Measurements from ENCODE around the gene PRDM16. TPM values are rescaled to one million over a fixed set of nuclear protein-coding genes. Genes with fewer than 3 reads are reported as not detected.

Gene PRDM16
- total and polyA plus RNA-seq, 2 of the 13 experiments (the other 11 are each of a cell fraction or from before 2014, with no cell fraction given) = 0.15 to 0.81 TPM

- TF ChIP-seq AGO1 (IDR thresholded peaks at IDR 0.05; ENCODE audit: low read depth, low read length, poor library complexity, severe bottlenecking) = peak; percentile 56
- no peak for TF ChIP-seq SOX6 (IDR thresholded peaks at IDR 0.05)
- TF ChIP-seq SOX6 (CRISPR knock-in tag; IDR thresholded peaks at IDR 0.05) = no peak
- TF ChIP-seq PITX1 (CRISPR knock-in tag; IDR thresholded peaks at IDR 0.05) = no peak
- no peak; the same call in 1 of the 2 replicates for TF ChIP-seq ATF7-NPFF (CRISPR knock-in tag; IDR thresholded peaks at IDR 0.05; ENCODE audit: low read depth)
- no peak for TF ChIP-seq ZNF251 (CRISPR knock-in tag; IDR thresholded peaks at IDR 0.05)
- TF ChIP-seq SNRNP70 (IDR thresholded peaks at IDR 0.05; ENCODE audit: low read depth, low read length) = no peak
Observed at GRCh38 chr1:3479511-3480368, 410.7 kb downstream of the PRDM16 start (continued).

GRCh38 chr1:3480369-3480719 is 411.3 kb downstream of the PRDM16 start:
- H3K27me3 ChIP-seq (ENCODE audit: control insufficient read depth in 1 of 2, insufficient read depth in 2 of 2, low read length in 2 of 2) = no peaks in the 10 kb centered on the region
- no peaks in the 10 kb centered on the region for H3K79me2 ChIP-seq (ENCODE audit: insufficient read depth, low read length)
- H3K4me1 ChIP-seq (ENCODE audit: insufficient read depth, low read length) = peaks cover 40% of the 10 kb centered on the region
- H3K9ac ChIP-seq (ENCODE audit: insufficient read depth, low read depth, low read length) = 0 out of 2 replicates have a peak overlapping the region, but pooled peaks have one; percentile 18
- no peaks in the 10 kb centered on the region for H3K9me3 ChIP-seq (ENCODE audit: low read length)
- peak; percentile 47 for ATAC-seq
- BruUV-seq (replicated peaks) = no TSS peak
- H4K20me1 ChIP-seq (ENCODE audit: insufficient read depth, low read length) = no peaks in the 10 kb centered on the region
- H3K4me3 ChIP-seq (replicated peaks in 1 of 3; ENCODE audit: insufficient read depth in 1 of 3, low read depth in 2 of 3, low read length in 3 of 3) = no peak overlapping the region
- no peak overlapping the region; the same call in 1 of the 2 replicates for H3K4me2 ChIP-seq (ENCODE audit: low read depth, low read length)
- no peak for FAIRE-seq
- DNase-seq (ENCODE audit: low spot score) = peak; percentile 30
- H2AFZ ChIP-seq (ENCODE audit: low read length) = no peak overlapping the region
- in situ Hi-C loops (cut with HindIII; ENCODE audit: extremely low pct_ligation_motif_present, low pct_unique_long_range_greater_than_20kb) (loop anchor here (5.0 kb wide), 2 partner anchors 38 to 142 kb away; no protein-coding TSS in a partner anchor), intact Hi-C loops (cut with micrococcal nuclease; ENCODE audit: unreplicated experiment) (no loop called here)
- H3K27ac ChIP-seq (ENCODE audit: extremely low read length, insufficient read depth, low read length) = peak overlapping the region; percentile 58
- POLR2A ChIA-PET = interaction anchor here (1.3 to 3.6 kb wide), 3 partner anchors 9 to 27 kb away, joined by 4 to 20 read pairs (median 19); no protein-coding TSS in a partner anchor
- CTCF ChIA-PET (ENCODE audit: low intra/inter-chr PET ratio, low total read pairs) = interaction anchor here (1.1 kb wide), 1 partner anchor 27 kb away, joined by 3 read pairs; no protein-coding TSS in a partner anchor
- H3K36me3 ChIP-seq (replicated peaks in 1 of 2; ENCODE audit: control insufficient read depth in 1 of 2, insufficient read depth in 2 of 2, low read length in 2 of 2) = peaks cover 8 to 14% of the 10 kb centered on the region in 2 experiments; a peak in 3 of 5 replicates
- WGBS (ENCODE audit: low lambda C conversion rate) = 15% methylated on average over 8 of the region's 21 CpGs
- TF ChIP-seq ZBTB44 (CRISPR knock-in tag; IDR thresholded peaks at IDR 0.05) (no peak), ZNF746 (CRISPR knock-in tag; IDR thresholded peaks at IDR 0.05) (0 out of 2 replicates have a peak, but pooled peaks have one; percentile 37), ZBTB7A (CRISPR knock-in tag; IDR thresholded peaks at IDR 0.05) (no peak), ZBTB38 (CRISPR knock-in tag; IDR thresholded peaks at IDR 0.05) (peak; percentile 97), ZNF383 (CRISPR knock-in tag; IDR thresholded peaks at IDR 0.05; ENCODE audit: borderline replicate concordance) (no peak), MLX (CRISPR knock-in tag; IDR thresholded peaks at IDR 0.05) (no peak), HNRNPLL (IDR thresholded peaks at IDR 0.05; ENCODE audit: low read depth, low read length, poor library complexity, severe bottlenecking) (peak; percentile 64), SOX13 (IDR thresholded peaks at IDR 0.05) (no peak), SOX13 (CRISPR knock-in tag; conservative IDR thresholded peaks at IDR 0.05 in 1 of 2, IDR thresholded peaks at IDR 0.05 in 1 of 2) (0 out of 4 replicates have a peak, but pooled peaks of 1 of the 2 experiments have one; percentile 12), MED1 (CRISPR knock-in tag; IDR thresholded peaks at IDR 0.05) (peak; percentile 49; the same call in 1 of the 2 replicates), AGO1 (IDR thresholded peaks at IDR 0.05; ENCODE audit: low read depth, low read length, poor library complexity, severe bottlenecking) (peak; percentile 51), ZNF619 (CRISPR knock-in tag; IDR thresholded peaks at IDR 0.05) (0 out of 2 replicates have a peak, but pooled peaks have one; percentile 26), TBX2 (CRISPR knock-in tag; IDR thresholded peaks at IDR 0.05; ENCODE audit: borderline replicate concordance) (0 out of 2 replicates have a peak, but pooled peaks have one; percentile 23), HOXA3 (CRISPR knock-in tag; IDR thresholded peaks at IDR 0.05) (peak; percentile 73), NFE2 (CRISPR knock-in tag; IDR thresholded peaks at IDR 0.05) (no peak), ZNF549 (CRISPR knock-in tag; IDR thresholded peaks at IDR 0.05) (peak; percentile 42; the same call in 1 of the 2 replicates)
